Esophagus muscularis mucosa (tissue), 4 donors: ENCODE data around the gene CD101. TPM values are rescaled to one million over a fixed set of nuclear protein-coding genes. Genes with fewer than 3 reads are reported as not detected.

Experiments
- DNase-seq: peaks from one replicate; pipeline ENCODE4 v3.0.0-alpha.2; 2017; ENCODE audit errors: extremely low spot score
- H3K27ac ChIP-seq, 4 donors: fragments of 200-600 bp; sonication (generic); replicated peaks in 1 of 4; 1 replicate in 3 of 4; 2 replicates in 1 of 4; pipeline ENCODE4 v1.5.1; 2016 to 2019; ENCODE audit warnings: mild to moderate bottlenecking in 1 of 4
- H3K27me3 ChIP-seq, 4 donors: fragments of 200-600 bp; sonication (generic); one replicate each; pipeline versions ENCODE4 v1.5.1 to v1.6.0; 2016 to 2019
- H3K36me3 ChIP-seq, 4 donors: fragments of 200-600 bp; sonication (generic); one replicate each; pipeline ENCODE4 v1.5.1; 2016 to 2019
- H3K4me1 ChIP-seq, 4 donors: fragments of 200-600 bp; sonication (generic); one replicate each; pipeline ENCODE4 v1.5.1; 2016 to 2019
- H3K4me3 ChIP-seq, 4 donors: fragments of 200-600 bp; sonication (generic); 1 replicate in 2 of 4; 2 replicates in 2 of 4; pipeline ENCODE4 v1.5.1; 2016 to 2019; ENCODE audit warnings: mild to moderate bottlenecking in 4 of 4, moderate library complexity in 1 of 4
- H3K9me3 ChIP-seq, 4 donors: fragments of 200-600 bp; sonication (generic); 1 replicate in 3 of 4; 2 replicates in 1 of 4; pipeline ENCODE4 v1.5.1; 2016 to 2019
- CTCF ChIP-seq, 3 experiments: fragments of 200-600 bp in 2 of 3; fragments of 450-650 bp in 1 of 3; sonication (generic) in 2 of 3; IDR thresholded peaks; one replicate each; pipeline ENCODE4 v1.5.1; 2017 to 2019; ENCODE audit warnings: antibody characterized with exemption in 3 of 3, mild to moderate bottlenecking in 2 of 3, moderate library complexity in 1 of 3
- EP300 ChIP-seq: sonication (generic); formaldehyde crosslinking; IDR thresholded peaks from one replicate; pipeline ENCODE4 v1.6.1; 2017; ENCODE audit warnings: antibody characterized with exemption
- POLR2A ChIP-seq: fragments of 450-650 bp; IDR thresholded peaks from one replicate; pipeline ENCODE4 v1.6.1; 2017; ENCODE audit warnings: antibody characterized with exemption, moderate library complexity, mild to moderate bottlenecking, low read depth
- POLR2AphosphoS5 ChIP-seq, 2 donors: sonication (generic); formaldehyde crosslinking; IDR thresholded peaks; one replicate each; pipeline ENCODE4 v1.6.1; 2017; ENCODE audit warnings: antibody characterized with exemption in 2 of 2
- WGBS: methylation state at CpG from one replicate; pipeline ENCODE4 v1.1.5; 2018; 5-methylcytosine and 5-hydroxymethylcytosine counted together
- intact Hi-C: fragments of 100-400 bp; cut with DNase I; formaldehyde crosslinking; loops from one replicate; pipeline ENCODE4 v1.15.1; 2023
- small RNA-seq, 3 donors: library from RNA; depleted of rRNA; stranded (forward); fragments of <200 nt; gene quantifications; one replicate each; pipeline ENCODE3, GENCODE V24; 2016
- total RNA-seq, 4 donors: library from RNA; depleted of rRNA; stranded (reverse); fragments of >200 nt; gene quantifications; one replicate each; pipeline versions ENCODE4 v1.1.0 to v1.2.1, GENCODE V29; 2016

The CD101 gene
- total RNA-seq, 4 donors from 2014 or later, result 0.26 to 1.5 (median 0.87) TPM

- TF ChIP-seq CTCF (IDR thresholded peaks at IDR 0.05) (no peak), EP300 (no peak), POLR2AphosphoS5 (IDR thresholded peaks at IDR 0.05) (no peak), POLR2A (no peak)
- Histone ChIP-seq H3K4me3 (no peak overlapping the region), H3K4me1 (no peaks in the 10 kb centered on the region), H3K9me3 (no peaks in the 10 kb centered on the region), H3K27ac (no peak overlapping the region), H3K27me3 (no peaks in the 10 kb centered on the region), H3K36me3 (peaks cover 0 to 73% (median 31%) of the 10 kb centered on the region in 4 donors)
- no peak for DNase-seq
- intact Hi-C loops, result no loop called here
- 95% methylated on average over 4 of the region's 6 CpGs for WGBS
Observed at GRCh38 chr1:117084231-117084630, 82.7 kb downstream of the CD101 start.

Small RNAs within 50 kb of the gene (small RNA-seq; reads per million reads assigned to genes)
- gene RNA5SP55, result 0 reads per million in 3 donors

Other genes starting within 250 kb of the CD101 start
- gene CD2, start 247.3 kb upstream of the CD101 start, total RNA-seq, result 1 to 10 TPM in 2 of 4 donors, under 1 TPM in 2; 0.42 to 4.3 (median 0.90) TPM
- 100 to 1,000 TPM in 3 of 4 donors, 10 to 100 TPM in 1; 69.1 to 150 (median 106) TPM for gene PTGFRN, start 91.8 kb upstream of the CD101 start, total RNA-seq
- 10 to 100 TPM in 2 of 4 donors, 1 to 10 TPM in 2; 6.6 to 12.8 (median 9.0) TPM for gene TTF2, start 58.6 kb downstream of the CD101 start, total RNA-seq
- gene TRIM45, start 120.0 kb downstream of the CD101 start, total RNA-seq, result 1 to 10 TPM; 1.4 to 5.4 (median 3.1) TPM
- gene VTCN1, start 209.2 kb downstream of the CD101 start, total RNA-seq, result not detected